Putamen (tissue), 1 donor: ENCODE results near the gene ENTR1.

Source experiments
- DNase-seq: peaks from one replicate; pipeline ENCODE4 v3.0.0-alpha.2; 2016; ENCODE audit warnings: low spot score

The ENTR1 gene

GRCh38 chr9:136396219-136396515 is 14.2 kb downstream of the ENTR1 start:
- DNase-seq, result no peak

GRCh38 chr9:136395345-136396218 is 14.8 kb downstream of the ENTR1 start:
- DNase-seq, result no peak

GRCh38 chr9:136395020-136395340 is 15.4 kb downstream of the ENTR1 start:
- DNase-seq, result no peak

GRCh38 chr9:136394312-136395019 is 15.9 kb downstream of the ENTR1 start:
- no peak for DNase-seq

GRCh38 chr9:136393531-136393930 is 16.9 kb downstream of the ENTR1 start:
- DNase-seq, result no peak

GRCh38 chr9:136392538-136393449 is 17.6 kb downstream of the ENTR1 start:
- DNase-seq, result no peak

GRCh38 chr9:136391737-136392537 is 18.5 kb downstream of the ENTR1 start:
- no peak for DNase-seq

- no peak for DNase-seq
Observed at GRCh38 chr9:136389396-136389795, 21.0 kb downstream of the ENTR1 start.

GRCh38 chr9:136387217-136387616 is 23.2 kb downstream of the ENTR1 start:
- no peak for DNase-seq

GRCh38 chr9:136386018-136386417 is 24.4 kb downstream of the ENTR1 start:
- DNase-seq, result no peak

GRCh38 chr9:136385015-136385414 is 25.4 kb downstream of the ENTR1 start:
- no peak for DNase-seq

GRCh38 chr9:136383436-136383835 is 27.0 kb downstream of the ENTR1 start:
- no peak for DNase-seq

- peak; percentile 58 for DNase-seq
Observed at GRCh38 chr9:136381966-136382513, 28.4 kb downstream of the ENTR1 start.

GRCh38 chr9:136381311-136381710 is 29.1 kb downstream of the ENTR1 start:
- DNase-seq, result no peak

- DNase-seq, result no peak
Observed at GRCh38 chr9:136380381-136380780, 30.0 kb downstream of the ENTR1 start.

- no peak for DNase-seq
Observed at GRCh38 chr9:136379891-136380290, 30.5 kb downstream of the ENTR1 start.

- DNase-seq, result no peak
Observed at GRCh38 chr9:136379401-136379800, 31.0 kb downstream of the ENTR1 start.

- DNase-seq, result no peak
Observed at GRCh38 chr9:136379003-136379287, 31.5 kb downstream of the ENTR1 start.

GRCh38 chr9:136378170-136379002 is 32.0 kb downstream of the ENTR1 start:
- no peak for DNase-seq

GRCh38 chr9:136377341-136378169 is 32.9 kb downstream of the ENTR1 start:
- DNase-seq, result no peak
